Activated CD4-positive, CD25-positive, alpha-beta regulatory T cell treated with anti-CD3 and anti-CD28 coated beads, Interleukin-2, amount 50 U/mL, for 72 hours (primary cell): ENCODE data around the gene ITGB7.

Experiments used
- DNase-seq: peaks from one replicate; pipeline ENCODE4 v3.0.0; 2021

ITGB7 gene

GRCh38 chr12:53207042-53207441, at the start of gene ITGB7:
Gene ITGB7, minus strand, starts transcription at chr12:53207251. Its CDS starts 6,808 bp downstream, at chr12:53200443.
- no peak for DNase-seq

DNA sequence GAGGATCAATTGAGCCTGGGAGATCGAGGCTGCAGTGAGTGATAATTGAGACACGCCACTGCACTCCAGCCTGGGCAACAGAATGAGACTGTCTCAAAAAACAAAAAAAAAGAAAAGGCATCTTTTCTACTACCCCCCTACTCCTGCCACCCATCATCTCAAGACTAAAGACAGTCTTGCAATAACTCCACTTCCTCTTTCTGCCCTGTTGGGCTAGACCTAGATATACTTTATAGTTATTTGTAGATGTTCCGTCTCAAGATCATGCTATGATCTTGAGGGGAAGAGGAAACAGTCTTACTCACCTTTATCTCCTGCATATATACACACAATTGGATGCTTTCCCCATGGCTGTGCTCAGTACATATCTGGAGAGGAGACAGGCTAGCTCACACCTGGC, 48.9 kb upstream of the ITGB7 start:
- DNase-seq, result no peak

GRCh38 chr12:53254816-53255545, 47.9 kb upstream of the ITGB7 start:
- no peak for DNase-seq

DNA sequence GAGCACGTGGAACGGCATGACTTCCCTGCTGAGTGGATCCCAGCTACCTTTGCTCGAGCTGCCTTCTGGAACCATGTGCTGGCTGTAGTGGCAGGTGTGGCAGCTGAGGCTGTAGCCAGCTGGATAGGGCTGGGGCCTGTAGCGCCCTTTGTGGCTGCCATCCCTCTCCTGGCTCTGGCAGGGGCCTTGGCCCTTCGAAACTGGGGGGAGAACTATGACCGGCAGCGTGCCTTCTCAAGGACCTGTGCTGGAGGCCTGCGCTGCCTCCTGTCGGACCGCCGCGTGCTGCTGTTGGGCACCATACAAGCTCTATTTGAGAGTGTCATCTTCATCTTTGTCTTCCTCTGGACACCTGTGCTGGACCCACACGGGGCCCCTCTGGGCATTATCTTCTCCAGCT, 46.2 kb upstream of the ITGB7 start:
- DNase-seq, result no peak

- no peak for DNase-seq
Observed at GRCh38 chr12:53252349-53252916, 45.4 kb upstream of the ITGB7 start.

DNA sequence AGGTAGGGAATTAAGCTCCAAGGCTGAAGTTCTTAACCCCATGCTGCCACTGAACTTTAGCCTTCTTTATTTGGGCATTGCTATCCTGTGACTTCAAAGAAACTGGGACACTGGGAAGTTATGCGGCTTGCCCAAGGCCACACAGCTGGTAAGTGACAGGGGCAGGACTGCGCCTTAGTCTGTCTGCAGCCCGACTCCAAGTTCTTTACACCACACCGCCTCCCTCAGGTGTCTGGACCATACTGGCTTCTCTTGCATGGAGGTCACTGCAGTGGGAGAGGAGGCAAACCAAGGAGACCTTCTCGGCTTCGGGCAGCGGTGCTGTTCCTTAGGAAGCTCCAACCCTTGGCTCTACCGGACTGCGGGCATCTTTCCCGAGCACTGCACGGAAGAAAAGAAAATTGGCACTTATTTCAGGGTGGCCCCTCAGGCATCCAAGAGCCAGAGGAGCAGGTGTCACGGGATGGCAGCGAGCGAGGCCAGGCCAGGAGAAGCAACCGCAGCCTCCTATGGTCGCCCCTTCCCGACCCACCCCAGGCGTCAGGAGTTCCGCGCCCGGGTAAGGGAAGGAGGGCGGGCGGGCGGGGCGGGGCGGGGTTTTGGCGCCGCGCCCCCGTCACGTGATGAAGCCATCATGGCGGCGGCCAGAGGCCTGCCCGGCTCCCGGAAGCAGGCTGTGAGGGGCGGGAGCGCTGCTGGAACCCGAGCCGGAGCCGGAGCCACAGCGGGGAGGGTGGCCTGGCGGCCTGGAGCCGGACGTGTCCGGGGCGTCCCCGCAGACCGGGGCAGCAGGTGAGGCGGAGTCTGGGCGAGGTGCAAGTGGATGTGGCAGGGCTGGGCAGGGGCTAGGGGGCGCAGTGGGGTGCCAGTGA, 44.7 kb upstream of the ITGB7 start:
- DNase-seq, result peak; percentile 78

GRCh38 chr12:53245286-53245685, 38.2 kb upstream of the ITGB7 start:
- DNase-seq, result no peak

DNA sequence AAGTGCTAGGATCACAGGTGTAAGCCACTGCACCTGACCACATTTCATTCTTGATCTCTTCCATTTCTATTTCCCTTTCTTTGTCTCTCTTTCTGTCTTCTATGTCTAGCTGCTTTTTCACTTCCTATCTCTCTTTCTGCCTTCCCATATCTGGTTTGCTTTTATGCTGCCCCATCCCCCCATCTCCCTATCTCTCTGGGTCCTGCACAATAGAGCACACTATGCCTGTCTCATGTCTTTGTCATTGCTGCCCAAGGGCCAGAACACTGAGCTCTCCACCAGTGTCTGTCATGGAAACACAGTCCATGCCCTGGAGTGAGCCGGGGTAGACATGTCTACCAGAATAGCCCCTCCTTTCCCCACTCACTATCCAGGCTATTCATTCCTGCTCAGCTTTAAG, 37.3 kb upstream of the ITGB7 start:
- no peak for DNase-seq

DNA sequence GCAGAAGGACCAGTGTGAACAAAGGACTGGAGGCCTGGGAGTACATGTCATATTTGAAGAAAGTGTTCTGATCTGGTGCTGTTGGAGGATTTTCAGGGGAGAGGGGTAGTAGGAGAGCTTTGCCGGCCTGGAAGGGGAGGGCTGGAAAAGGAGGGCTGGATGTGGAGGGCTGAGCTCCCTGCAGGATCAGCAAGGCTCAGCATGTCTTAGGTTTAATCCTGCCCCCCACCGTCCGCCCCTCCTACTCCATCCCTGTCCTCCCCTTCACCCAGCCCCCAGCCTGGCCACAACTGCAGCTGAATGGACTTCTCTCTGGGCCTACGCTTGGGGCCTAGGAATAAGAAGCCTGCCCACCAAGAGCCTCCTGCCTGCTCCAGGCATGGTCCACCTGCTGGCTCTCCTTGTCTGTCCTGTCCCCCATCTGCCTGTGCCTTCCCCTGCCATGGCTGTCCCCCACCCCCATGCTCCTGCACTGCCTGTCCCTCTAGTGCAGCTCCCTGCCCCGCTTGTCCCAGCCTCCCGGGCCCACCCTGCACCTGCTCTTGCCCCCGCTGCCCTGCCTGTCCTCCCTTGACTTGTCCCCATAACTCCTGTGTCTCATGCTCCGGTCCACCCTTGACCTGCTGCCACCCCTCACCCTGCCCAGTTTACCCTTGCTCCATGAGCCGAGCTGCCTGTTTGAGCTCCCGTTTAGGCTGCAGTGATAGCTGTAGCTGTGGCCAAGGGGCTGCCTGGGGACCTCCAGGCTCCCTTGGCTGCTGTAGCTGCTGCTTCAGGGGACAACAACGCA, 34.8 kb upstream of the ITGB7 start:
- no peak for DNase-seq

DNA sequence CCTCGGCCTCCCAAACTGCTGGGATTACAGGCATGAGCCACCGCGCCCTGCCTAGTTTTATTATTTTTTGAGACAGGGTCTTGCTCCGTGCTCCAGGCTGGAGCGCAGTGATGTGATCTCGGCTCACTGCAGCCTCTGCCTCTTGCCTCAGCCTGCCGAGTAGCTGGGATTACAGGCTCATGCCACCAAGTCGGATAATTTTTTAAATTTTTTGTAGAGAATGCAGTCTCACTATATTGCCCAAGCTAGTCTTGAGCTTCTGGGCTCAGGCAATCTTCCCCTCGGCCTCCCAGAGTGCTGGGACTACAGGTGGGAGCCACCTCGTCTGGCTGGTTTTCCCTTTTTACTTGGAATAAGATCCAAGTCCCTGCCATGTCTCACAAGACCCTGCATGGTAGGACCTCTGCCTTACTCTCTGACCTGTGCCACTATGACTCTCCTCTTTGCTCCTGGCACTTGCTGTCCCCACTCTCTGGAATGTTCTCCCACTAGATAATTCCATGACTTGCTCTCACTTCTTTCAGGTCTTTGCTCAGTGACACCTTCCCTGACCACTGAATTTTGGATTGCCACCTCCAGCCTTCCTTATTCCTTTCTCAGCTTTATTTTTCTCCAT, 32.7 kb upstream of the ITGB7 start:
- DNase-seq, result no peak

DNA sequence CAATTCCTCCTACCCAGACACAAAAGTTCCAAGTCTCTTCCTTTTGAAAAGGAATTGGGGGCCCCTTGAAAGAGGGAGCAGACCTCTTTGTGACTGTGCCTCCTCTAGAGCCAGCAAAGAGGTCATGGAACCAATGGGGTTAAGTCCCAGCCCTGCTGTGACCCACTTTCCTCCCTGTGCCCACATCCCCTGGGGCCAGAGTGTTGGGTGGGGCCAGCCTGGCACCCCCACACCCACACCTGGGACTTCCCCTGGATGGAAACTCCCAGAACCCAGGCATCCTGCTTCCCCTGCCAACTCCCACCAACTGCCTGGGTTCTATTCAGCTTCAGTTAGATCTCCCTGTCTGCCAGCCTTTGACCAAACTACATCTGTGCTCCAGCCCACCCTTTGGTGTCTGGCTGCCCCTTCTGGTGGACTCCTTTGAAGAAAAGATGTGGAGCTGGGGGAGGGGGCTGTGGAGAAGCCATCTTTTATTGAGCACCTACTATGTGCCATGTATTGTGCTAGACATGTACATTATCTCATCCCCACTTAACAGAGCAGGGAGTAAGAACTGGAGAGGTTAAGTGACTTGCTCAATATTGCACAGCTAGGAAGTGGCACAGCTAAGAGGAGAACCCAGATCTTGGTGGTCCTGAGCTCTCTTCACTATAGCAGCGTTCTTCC, 29.5 kb upstream of the ITGB7 start:
- DNase-seq, result no peak

DNA sequence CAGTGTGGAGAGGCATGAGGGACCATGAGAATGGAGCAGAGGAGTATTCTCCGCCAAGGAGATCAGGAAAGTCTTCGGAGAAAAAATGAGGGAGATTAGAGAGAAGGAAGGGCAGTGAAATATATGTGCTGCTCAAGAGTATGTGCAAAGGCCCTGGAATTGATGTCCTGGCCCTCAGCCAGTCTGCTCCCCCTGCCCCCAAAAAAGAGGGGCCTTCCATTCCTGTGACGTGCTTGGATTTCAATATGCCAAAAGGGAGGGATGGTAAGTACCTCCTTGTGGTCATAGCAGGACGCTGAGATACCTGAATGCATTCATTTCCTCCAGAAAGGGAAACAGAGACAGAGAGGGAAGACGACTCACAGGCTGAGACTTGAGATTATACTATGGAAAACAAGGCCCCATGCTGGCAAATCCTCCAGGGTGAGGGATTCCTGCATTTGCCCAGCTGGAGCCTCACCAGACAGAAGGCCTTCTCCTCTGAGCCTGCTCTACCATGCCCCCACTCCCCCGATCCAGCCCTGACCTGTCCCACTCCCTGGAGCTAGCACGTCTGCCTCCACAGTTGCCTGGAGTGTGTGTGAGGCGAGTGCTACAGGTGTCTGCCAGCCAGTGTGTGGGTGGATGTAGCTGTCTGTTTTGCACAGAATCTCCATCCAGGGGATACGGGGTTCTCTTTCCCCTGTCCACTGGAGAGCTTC, 28.8 kb upstream of the ITGB7 start:
- DNase-seq, result no peak

GRCh38 chr12:53235164-53235563, 28.1 kb upstream of the ITGB7 start:
- no peak for DNase-seq

GRCh38 chr12:53234271-53234914, 27.3 kb upstream of the ITGB7 start:
- no peak for DNase-seq

DNA sequence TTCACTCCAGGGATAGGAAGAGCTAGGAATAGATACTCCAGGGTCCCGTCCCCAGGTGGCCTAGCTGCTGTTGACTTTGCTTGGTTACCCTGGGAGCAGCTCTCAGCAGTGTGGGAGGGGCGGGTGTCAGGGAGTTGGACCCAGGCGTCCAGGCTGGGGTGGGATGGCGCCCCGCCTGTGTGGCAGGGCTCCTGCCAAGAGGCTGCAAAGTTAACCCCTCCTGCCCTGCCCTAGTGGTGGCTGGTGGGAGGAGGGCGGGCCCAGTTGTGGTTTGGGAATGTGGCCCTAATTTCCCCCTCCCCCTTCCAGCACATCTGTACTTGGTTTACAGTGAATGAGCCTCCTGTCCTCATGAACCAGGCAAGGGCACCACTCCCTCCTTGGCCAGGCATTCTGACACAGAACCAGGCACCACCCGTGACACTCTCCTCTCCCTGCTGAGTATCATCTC, 26.6 kb upstream of the ITGB7 start:
- DNase-seq, result no peak

DNA sequence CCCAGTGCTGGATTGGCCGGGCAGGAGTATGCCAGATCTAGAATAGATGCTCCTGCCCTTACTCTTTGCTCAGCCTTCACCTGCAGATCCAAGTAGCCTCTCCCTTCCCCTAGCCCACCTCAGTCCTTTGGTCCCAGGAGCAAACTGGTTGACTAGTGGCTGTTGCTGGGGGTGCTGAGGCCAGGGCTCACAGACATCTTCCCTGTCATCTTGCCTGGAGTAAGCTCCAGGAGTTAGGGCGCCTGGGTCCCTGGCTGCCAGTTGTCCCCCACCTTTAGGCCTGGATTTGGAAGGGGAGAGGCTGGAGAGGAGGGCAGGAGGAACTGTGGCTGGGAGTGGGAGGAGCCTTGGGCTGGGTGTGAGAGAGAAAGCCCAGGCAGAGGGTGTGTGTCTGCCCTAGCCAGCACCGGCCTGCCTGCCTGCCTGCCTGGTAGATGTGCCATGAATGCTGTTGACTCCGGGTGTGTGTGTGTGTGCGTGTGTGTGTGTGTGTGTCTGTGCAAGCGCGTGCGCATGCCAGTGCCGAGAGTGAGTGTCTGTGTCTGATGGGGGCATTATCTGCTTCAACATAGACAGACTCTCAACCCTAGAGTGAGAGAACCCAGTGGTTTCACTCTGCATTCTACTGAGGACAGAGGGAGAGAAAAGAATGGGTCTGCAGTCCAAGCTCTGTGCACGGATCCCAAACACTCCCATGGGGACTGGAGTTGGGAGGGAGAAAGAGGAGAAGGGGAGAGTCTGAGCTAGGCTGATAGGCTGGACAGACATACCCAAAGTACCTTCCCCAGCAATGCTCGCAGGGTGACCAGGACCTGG, 25.8 kb upstream of the ITGB7 start:
- no peak for DNase-seq

GRCh38 chr12:53231921-53232645, 25.0 kb upstream of the ITGB7 start, which contains the start of gene RARG:
Gene RARG, minus strand, starts transcription at chr12:53232209. Its CDS starts 4,664 bp downstream, at chr12:53227545.
- DNase-seq, result peak; percentile 65

DNA sequence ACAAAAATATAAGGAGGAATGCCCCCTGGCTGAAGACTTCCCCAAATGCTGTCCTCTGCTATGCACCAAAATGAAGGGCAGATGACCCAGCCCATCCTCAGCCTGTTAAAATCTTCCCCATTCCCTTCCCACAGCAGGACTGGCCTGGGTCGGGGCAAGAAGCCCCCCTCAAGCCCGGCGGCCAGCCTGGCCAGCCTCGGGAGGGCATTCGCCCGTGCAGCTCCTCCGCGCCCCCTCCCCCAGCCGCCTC, 24.5 kb upstream of the ITGB7 start:
- no peak for DNase-seq

- no peak for DNase-seq
Observed at GRCh38 chr12:53230108-53230845, 23.2 kb upstream of the ITGB7 start.
